MM.1S (cell line): ENCODE data around the gene THOP1.

Experiments
- EZH2 ChIP-seq: fragments of 300-600 bp; sonication (generic); optimal IDR thresholded peaks from 2 replicates; pipeline ENCODE3; 2017; ENCODE audit warnings: low read depth, mild to moderate bottlenecking, antibody characterized with exemption, low read length, mixed read lengths
- EZH2phosphoT487 ChIP-seq: fragments of 300-600 bp; sonication (generic); IDR thresholded peaks from 2 replicates; pipeline ENCODE4 v1.6.1; 2018; ENCODE audit warnings: antibody characterized with exemption, low read length
- TF ChIP-seq, protein P1 (sequence below): fragments of 300-600 bp; sonication (generic); IDR thresholded peaks from 2 replicates; pipeline ENCODE4 v1.5.1; 2016; ENCODE audit warnings: antibody characterized with exemption, low read length, mixed read lengths

DNA sequence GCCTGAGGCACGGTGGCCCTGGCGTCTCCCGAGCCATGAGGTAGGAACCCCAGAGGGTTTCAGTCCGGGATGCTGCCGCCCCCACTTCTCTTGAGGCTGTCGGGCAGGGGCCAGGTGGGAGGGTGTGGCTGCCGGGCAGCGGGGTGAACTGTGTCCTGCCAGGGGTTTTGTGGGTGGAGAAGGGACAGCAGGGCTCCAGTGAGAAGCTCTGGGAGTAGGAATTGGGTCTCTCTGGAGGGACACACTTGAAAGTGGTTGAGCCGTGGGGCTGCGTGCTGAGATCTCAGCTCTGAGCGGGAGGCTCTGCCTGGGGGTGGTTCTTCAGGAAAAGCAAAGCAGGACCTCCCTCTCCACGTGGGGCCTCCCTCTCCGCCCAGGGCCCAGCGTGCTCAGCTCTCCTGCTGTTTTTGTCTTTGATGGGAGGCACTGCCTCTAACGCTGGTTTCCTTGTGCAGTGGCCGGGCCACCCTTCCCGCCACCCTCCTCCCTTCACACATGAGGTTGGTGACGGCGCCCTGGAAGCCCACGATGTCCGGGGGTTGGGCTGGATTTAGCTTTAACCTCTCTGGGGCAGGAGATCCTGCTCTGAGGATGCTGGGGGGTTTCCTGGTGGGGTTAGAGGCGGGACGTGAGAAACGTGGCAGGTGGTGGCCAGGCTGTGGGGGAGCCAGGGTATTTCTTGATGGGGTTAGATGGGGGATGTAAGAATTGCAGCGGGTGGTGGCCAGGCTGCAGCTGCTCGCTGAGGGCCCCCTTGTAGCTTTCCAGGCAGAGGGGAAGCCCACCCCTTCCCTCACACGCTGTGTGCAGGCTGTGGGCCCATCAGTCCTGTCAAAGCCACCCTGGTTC lies 19.1 kb downstream of the THOP1 start:
- TF ChIP-seq, protein P1, sequence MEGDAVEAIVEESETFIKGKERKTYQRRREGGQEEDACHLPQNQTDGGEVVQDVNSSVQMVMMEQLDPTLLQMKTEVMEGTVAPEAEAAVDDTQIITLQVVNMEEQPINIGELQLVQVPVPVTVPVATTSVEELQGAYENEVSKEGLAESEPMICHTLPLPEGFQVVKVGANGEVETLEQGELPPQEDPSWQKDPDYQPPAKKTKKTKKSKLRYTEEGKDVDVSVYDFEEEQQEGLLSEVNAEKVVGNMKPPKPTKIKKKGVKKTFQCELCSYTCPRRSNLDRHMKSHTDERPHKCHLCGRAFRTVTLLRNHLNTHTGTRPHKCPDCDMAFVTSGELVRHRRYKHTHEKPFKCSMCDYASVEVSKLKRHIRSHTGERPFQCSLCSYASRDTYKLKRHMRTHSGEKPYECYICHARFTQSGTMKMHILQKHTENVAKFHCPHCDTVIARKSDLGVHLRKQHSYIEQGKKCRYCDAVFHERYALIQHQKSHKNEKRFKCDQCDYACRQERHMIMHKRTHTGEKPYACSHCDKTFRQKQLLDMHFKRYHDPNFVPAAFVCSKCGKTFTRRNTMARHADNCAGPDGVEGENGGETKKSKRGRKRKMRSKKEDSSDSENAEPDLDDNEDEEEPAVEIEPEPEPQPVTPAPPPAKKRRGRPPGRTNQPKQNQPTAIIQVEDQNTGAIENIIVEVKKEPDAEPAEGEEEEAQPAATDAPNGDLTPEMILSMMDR, result no peak
- no peak for TF ChIP-seq EZH2phosphoT487
- TF ChIP-seq EZH2, result no peak
